CD14-positive monocyte (primary cell): Measurements from ENCODE around the gene MRPS27. TPM values are rescaled to one million over a fixed set of nuclear protein-coding genes. Genes with fewer than 3 reads are reported as not detected.

Source experiments
- DNase-seq, 3 donors: peaks; one replicate each; pipeline ENCODE4 v3.0.0-alpha.2; 2011 to 2022
- H2AFZ ChIP-seq: 2 replicates; pipeline ENCODE4 v1.6.0; 2012; ENCODE audit warnings: mild to moderate bottlenecking, low read depth, low read length, inconsistent platforms; ENCODE audit not compliant: insufficient read depth, poor library complexity, severe bottlenecking
- H3K27ac ChIP-seq, 2 donors: 1 replicate in 1 of 2; 2 replicates in 1 of 2; pipeline ENCODE4 v1.5.1; 2012 to 2013; ENCODE audit warnings: low read length in 2 of 2, control low read depth in 1 of 2, inconsistent platforms in 1 of 2, low read depth in 1 of 2, mild to moderate bottlenecking in 1 of 2
- H3K27me3 ChIP-seq, 2 donors: one replicate each; pipeline versions ENCODE4 v1.6.0 to v1.6.1; 2011 to 2013; ENCODE audit warnings: low read length in 2 of 2; ENCODE audit not compliant: control insufficient read depth in 2 of 2, insufficient read depth in 2 of 2
- H3K36me3 ChIP-seq, 2 donors: replicated peaks in 1 of 2; 1 replicate in 1 of 2; 2 replicates in 1 of 2; pipeline versions ENCODE4 v1.5.1 to v1.6.1; 2012 to 2013; ENCODE audit warnings: low read length in 2 of 2, control low read depth in 1 of 2, inconsistent platforms in 1 of 2, mild to moderate bottlenecking in 1 of 2; ENCODE audit not compliant: insufficient read depth in 2 of 2, control insufficient read depth in 1 of 2
- H3K4me1 ChIP-seq, 2 donors: 1 replicate in 1 of 2; 2 replicates in 1 of 2; pipeline versions ENCODE4 v1.5.1 to v1.6.1; 2012 to 2013; ENCODE audit warnings: low read length in 2 of 2, control low read depth in 1 of 2, inconsistent platforms in 1 of 2, mild to moderate bottlenecking in 1 of 2, moderate library complexity in 1 of 2; ENCODE audit not compliant: insufficient read depth in 2 of 2, control insufficient read depth in 1 of 2
- H3K4me2 ChIP-seq: replicated peaks from 2 replicates; pipeline ENCODE3; 2012; ENCODE audit warnings: low read length, moderate library complexity, mild to moderate bottlenecking; ENCODE audit not compliant: poor library complexity, severe bottlenecking; ENCODE audit errors: extremely low read depth
- H3K4me3 ChIP-seq, 3 experiments: fragments of 200-600 bp in 1 of 3; sonication (generic) in 1 of 3; replicated peaks in 1 of 3; 1 replicate in 2 of 3; 2 replicates in 1 of 3; pipeline ENCODE4 v1.5.1; 2011 to 2013; ENCODE audit warnings: low read length in 3 of 3, mild to moderate bottlenecking in 3 of 3, control low read depth in 2 of 3, low read depth in 2 of 3, inconsistent platforms in 1 of 3, moderate library complexity in 1 of 3
- H3K79me2 ChIP-seq: 2 replicates; pipeline ENCODE4 v1.6.0; 2012; ENCODE audit warnings: mild to moderate bottlenecking, control low read depth, inconsistent platforms, low read length, moderate library complexity; ENCODE audit not compliant: insufficient read depth
- H3K9ac ChIP-seq: 2 replicates; pipeline ENCODE4 v1.6.0; 2017; ENCODE audit warnings: low read length, mild to moderate bottlenecking; ENCODE audit not compliant: insufficient read depth, poor library complexity, severe bottlenecking
- H3K9me3 ChIP-seq, 2 donors: replicated peaks in 1 of 2; 1 replicate in 1 of 2; 2 replicates in 1 of 2; pipeline versions ENCODE4 v1.5.1 to v1.6.1; 2012 to 2013; ENCODE audit warnings: low read length in 2 of 2, control low read depth in 1 of 2; ENCODE audit not compliant: control insufficient read depth in 1 of 2, insufficient read depth in 1 of 2
- H4K20me1 ChIP-seq: 2 replicates; pipeline ENCODE4 v1.6.0; 2012; ENCODE audit warnings: mild to moderate bottlenecking, low read length, control low read depth, moderate library complexity; ENCODE audit not compliant: insufficient read depth
- H3K27ac Mint-ChIP-seq, 7 donors: one replicate each; pipeline ENCODE4 v1.8.0; 2020; ENCODE audit warnings: mild to moderate bottlenecking in 7 of 7, mixed read lengths in 7 of 7, moderate library complexity in 6 of 7, inconsistent platforms in 2 of 7
- H3K27me3 Mint-ChIP-seq, 3 donors: one replicate each; pipeline ENCODE4 v1.8.0; 2021 to 2022; ENCODE audit warnings: low read depth in 3 of 3, mild to moderate bottlenecking in 3 of 3, mixed read lengths in 3 of 3, moderate library complexity in 3 of 3, inconsistent platforms in 1 of 3
- H3K36me3 Mint-ChIP-seq, 2 donors: one replicate each; pipeline ENCODE4 v1.8.0; 2020; ENCODE audit warnings: mixed read lengths in 2 of 2, inconsistent platforms in 1 of 2, mild to moderate bottlenecking in 1 of 2
- H3K4me1 Mint-ChIP-seq: one replicate; pipeline ENCODE4 v1.8.0; 2020; ENCODE audit warnings: mild to moderate bottlenecking, mixed read lengths
- H3K4me3 Mint-ChIP-seq, 2 donors: one replicate each; pipeline ENCODE4 v1.8.0; 2020; ENCODE audit warnings: mild to moderate bottlenecking in 2 of 2, mixed read lengths in 2 of 2, moderate library complexity in 1 of 2
- H3K9me3 Mint-ChIP-seq, 7 donors: one replicate each; pipeline ENCODE4 v1.8.0; 2020 to 2022; ENCODE audit warnings: mixed read lengths in 7 of 7, mild to moderate bottlenecking in 6 of 7, moderate library complexity in 6 of 7, inconsistent platforms in 2 of 7
- WGBS: methylation state at CpG from one replicate; pipeline ENCODE4 v1.1.5; 2013; ENCODE audit warnings: missing lambda C conversion rate; ENCODE audit not compliant: insufficient coverage; 5-methylcytosine and 5-hydroxymethylcytosine counted together
- intact Hi-C, 2 donors: fragments of 100-400 bp; cut with micrococcal nuclease; formaldehyde crosslinking; loops; one replicate each; pipeline versions ENCODE4 v1.15.0 to v1.15.1; 2023
- polyA plus RNA-seq, 3 donors: library from polyadenylated mRNA; depleted of rRNA in 1 of 3; unstranded in 2 of 3; stranded (reverse) in 1 of 3; fragments of 300-500 nt in 2 of 3; fragments of >200 nt in 1 of 3; fragmentation: Illumina TruSeq in 2 of 3; gene quantifications; 1 replicate in 2 of 3; 2 replicates in 1 of 3; pipeline ENCODE4 v1.2.3, GENCODE V29; 2012 to 2021
- TF ChIP-seq, protein P1 (sequence below): fragments of 200-600 bp; IDR thresholded peaks from one replicate; pipeline ENCODE4 v1.8.0; 2022; ENCODE audit warnings: antibody characterized with exemption, mild to moderate bottlenecking

MRPS27 gene
- polyA plus RNA-seq, 3 donors = 13.3 to 19.2 (median 15.3) TPM

DNA sequence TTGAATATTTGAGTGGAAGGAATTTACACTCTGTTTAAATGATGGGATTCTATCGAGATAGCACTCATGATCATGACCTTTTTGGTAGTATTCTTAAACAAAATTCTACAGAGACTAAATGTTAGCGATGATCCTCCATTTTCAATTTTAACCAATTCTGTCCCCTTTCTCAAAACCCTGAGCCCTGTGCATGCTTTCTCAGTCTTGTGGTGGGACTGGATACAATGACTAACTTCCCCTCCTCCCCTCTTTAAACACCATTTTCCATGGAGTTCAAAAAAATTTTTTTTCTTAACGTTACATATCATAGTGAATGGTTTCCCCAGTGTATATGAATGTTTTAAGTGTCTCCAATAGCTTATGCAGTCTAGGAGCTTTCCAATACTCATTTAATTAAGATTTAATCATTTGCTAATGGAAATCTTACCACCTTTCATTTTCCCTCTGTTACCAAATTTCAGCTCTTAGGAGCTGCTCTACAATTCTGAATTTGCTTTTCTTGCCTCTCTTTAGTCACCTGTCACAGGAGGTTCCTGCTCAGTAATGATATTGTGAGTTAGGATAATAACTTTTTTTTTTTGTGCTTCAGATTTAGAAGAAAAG, 111.6 kb downstream of the MRPS27 start:
- Mint-ChIP-seq H3K4me3 (no peak overlapping the region), H3K36me3 (no peaks in the 10 kb centered on the region), H3K4me1 (no peaks in the 10 kb centered on the region), H3K9me3 (no peaks in the 10 kb centered on the region), H3K27ac (no peak overlapping the region), H3K27me3 (peaks cover 0 to 5% (median 2%) of the 10 kb centered on the region in 3 donors)
- DNase-seq = no peak
- H3K27me3 ChIP-seq = no peaks in the 10 kb centered on the region
- H3K4me3 ChIP-seq = no peak overlapping the region
- 100% methylated on average over 1 of the region's 3 CpGs for WGBS
- no peaks in the 10 kb centered on the region for H4K20me1 ChIP-seq
- H3K27ac ChIP-seq = no peak overlapping the region
- H3K9me3 ChIP-seq = no peaks in the 10 kb centered on the region
- H3K79me2 ChIP-seq = no peaks in the 10 kb centered on the region
- H3K9ac ChIP-seq = no peak overlapping the region
- no peaks in the 10 kb centered on the region for H3K36me3 ChIP-seq
- H3K4me1 ChIP-seq = no peaks in the 10 kb centered on the region
- H2AFZ ChIP-seq = no peak overlapping the region
- TF ChIP-seq, protein P1, sequence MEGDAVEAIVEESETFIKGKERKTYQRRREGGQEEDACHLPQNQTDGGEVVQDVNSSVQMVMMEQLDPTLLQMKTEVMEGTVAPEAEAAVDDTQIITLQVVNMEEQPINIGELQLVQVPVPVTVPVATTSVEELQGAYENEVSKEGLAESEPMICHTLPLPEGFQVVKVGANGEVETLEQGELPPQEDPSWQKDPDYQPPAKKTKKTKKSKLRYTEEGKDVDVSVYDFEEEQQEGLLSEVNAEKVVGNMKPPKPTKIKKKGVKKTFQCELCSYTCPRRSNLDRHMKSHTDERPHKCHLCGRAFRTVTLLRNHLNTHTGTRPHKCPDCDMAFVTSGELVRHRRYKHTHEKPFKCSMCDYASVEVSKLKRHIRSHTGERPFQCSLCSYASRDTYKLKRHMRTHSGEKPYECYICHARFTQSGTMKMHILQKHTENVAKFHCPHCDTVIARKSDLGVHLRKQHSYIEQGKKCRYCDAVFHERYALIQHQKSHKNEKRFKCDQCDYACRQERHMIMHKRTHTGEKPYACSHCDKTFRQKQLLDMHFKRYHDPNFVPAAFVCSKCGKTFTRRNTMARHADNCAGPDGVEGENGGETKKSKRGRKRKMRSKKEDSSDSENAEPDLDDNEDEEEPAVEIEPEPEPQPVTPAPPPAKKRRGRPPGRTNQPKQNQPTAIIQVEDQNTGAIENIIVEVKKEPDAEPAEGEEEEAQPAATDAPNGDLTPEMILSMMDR = no peak
- intact Hi-C loops = no loop called here
- H3K4me2 ChIP-seq = no peak overlapping the region

DNA sequence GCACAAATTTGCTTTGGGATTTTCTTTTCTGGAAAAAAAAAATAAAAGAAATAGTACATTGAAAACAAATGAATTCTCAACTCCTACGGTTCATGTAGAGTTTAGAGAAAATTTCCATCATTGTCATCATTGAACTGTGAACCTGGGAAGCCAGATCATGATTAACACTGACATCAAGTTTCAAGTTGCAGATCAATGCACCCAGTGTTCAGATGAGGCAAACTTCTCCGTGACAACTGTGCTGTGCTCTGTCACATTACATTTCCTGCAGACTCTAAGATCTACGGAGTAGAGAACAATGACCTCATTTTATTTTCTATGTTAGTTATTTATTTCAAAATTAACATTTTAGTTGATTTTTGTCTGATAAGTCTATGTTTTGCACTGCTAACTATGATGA, 113.0 kb downstream of the MRPS27 start:
- H3K9me3 Mint-ChIP-seq = no peaks in the 10 kb centered on the region
- TF ChIP-seq, protein P1 = no peak
- no peaks in the 10 kb centered on the region for H3K9me3 ChIP-seq
- no peak overlapping the region for H3K27ac Mint-ChIP-seq
- H3K4me3 ChIP-seq = no peak overlapping the region
- no CpG with 5 or more reads among the region's 3 CpGs for WGBS
- H3K4me2 ChIP-seq = no peak overlapping the region
- H3K36me3 Mint-ChIP-seq = no peaks in the 10 kb centered on the region
- no peak overlapping the region for H3K9ac ChIP-seq
- H3K4me3 Mint-ChIP-seq = no peak overlapping the region
- no peak for DNase-seq
- H3K4me1 ChIP-seq = no peaks in the 10 kb centered on the region
- intact Hi-C loops = no loop called here
- peaks cover 0 to 5% (median 2%) of the 10 kb centered on the region in 3 donors for H3K27me3 Mint-ChIP-seq
- H3K79me2 ChIP-seq = no peaks in the 10 kb centered on the region
- H3K27me3 ChIP-seq = no peaks in the 10 kb centered on the region
- no peak overlapping the region for H2AFZ ChIP-seq
- H3K4me1 Mint-ChIP-seq = no peaks in the 10 kb centered on the region
- H3K36me3 ChIP-seq = no peaks in the 10 kb centered on the region
- H4K20me1 ChIP-seq = no peaks in the 10 kb centered on the region
- no peak overlapping the region for H3K27ac ChIP-seq
